ENCODE measurements around the gene GADD45A.

GRCh38 chr1:67687198-67687545 lies 2.2 kb downstream of the GADD45A start:
- TF ChIP-seq, protein P1, sequence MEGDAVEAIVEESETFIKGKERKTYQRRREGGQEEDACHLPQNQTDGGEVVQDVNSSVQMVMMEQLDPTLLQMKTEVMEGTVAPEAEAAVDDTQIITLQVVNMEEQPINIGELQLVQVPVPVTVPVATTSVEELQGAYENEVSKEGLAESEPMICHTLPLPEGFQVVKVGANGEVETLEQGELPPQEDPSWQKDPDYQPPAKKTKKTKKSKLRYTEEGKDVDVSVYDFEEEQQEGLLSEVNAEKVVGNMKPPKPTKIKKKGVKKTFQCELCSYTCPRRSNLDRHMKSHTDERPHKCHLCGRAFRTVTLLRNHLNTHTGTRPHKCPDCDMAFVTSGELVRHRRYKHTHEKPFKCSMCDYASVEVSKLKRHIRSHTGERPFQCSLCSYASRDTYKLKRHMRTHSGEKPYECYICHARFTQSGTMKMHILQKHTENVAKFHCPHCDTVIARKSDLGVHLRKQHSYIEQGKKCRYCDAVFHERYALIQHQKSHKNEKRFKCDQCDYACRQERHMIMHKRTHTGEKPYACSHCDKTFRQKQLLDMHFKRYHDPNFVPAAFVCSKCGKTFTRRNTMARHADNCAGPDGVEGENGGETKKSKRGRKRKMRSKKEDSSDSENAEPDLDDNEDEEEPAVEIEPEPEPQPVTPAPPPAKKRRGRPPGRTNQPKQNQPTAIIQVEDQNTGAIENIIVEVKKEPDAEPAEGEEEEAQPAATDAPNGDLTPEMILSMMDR (conservative IDR thresholded peaks at IDR 0.05 in 1 of 2, IDR thresholded peaks at IDR 0.05 in 1 of 2; ENCODE audit: low read depth in 1 of 2, low read length in 2 of 2) = no peak
- no peak for TF ChIP-seq EZH2 (IDR thresholded peaks at IDR 0.05; ENCODE audit: low read length, missing control alignments)

Data from fibroblast of lung (primary cell).